Liver (tissue), 9 donors: ENCODE data around the gene ANKRD29. TPM values are rescaled to one million over a fixed set of nuclear protein-coding genes. Genes with fewer than 3 reads are reported as not detected.

Source experiments
- DNase-seq: peaks from one replicate; pipeline ENCODE4 v3.0.0-alpha.2; 2017; ENCODE audit warnings: low spot score
- H3K27ac ChIP-seq, 2 donors: one replicate each; pipeline ENCODE4 v1.7.0; 2013; ENCODE audit warnings: inconsistent platforms in 2 of 2, low read length in 2 of 2, control low read depth in 1 of 2, low read depth in 1 of 2, mild to moderate bottlenecking in 1 of 2
- H3K27me3 ChIP-seq, 4 donors: one replicate each; pipeline versions ENCODE4 v1.6.1 to v1.7.0; 2013; ENCODE audit warnings: low read length in 3 of 4, inconsistent platforms in 1 of 4, mild to moderate bottlenecking in 1 of 4, moderate library complexity in 1 of 4; ENCODE audit not compliant: control insufficient read depth in 4 of 4, insufficient read depth in 4 of 4
- H3K36me3 ChIP-seq, 4 donors: one replicate each; pipeline versions ENCODE4 v1.6.1 to v1.7.0; 2013; ENCODE audit warnings: low read length in 3 of 4, mild to moderate bottlenecking in 3 of 4, low read depth in 1 of 4, moderate library complexity in 1 of 4; ENCODE audit not compliant: control insufficient read depth in 4 of 4, insufficient read depth in 3 of 4
- H3K4me1 ChIP-seq, 4 donors: one replicate each; pipeline versions ENCODE4 v1.6.1 to v1.7.0; 2013; ENCODE audit warnings: low read length in 3 of 4, mild to moderate bottlenecking in 3 of 4, moderate library complexity in 1 of 4; ENCODE audit not compliant: control insufficient read depth in 4 of 4, insufficient read depth in 4 of 4
- H3K4me3 ChIP-seq, 3 donors: one replicate each; pipeline versions ENCODE4 v1.6.1 to v1.7.0; 2013; ENCODE audit warnings: low read length in 3 of 3, control low read depth in 1 of 3, low read depth in 1 of 3, mild to moderate bottlenecking in 1 of 3
- H3K9ac ChIP-seq, 2 donors: one replicate each; pipeline ENCODE4 v1.7.0; 2013; ENCODE audit warnings: low read length in 2 of 2, mild to moderate bottlenecking in 2 of 2, moderate library complexity in 2 of 2, control low read depth in 1 of 2, low read depth in 1 of 2
- H3K9me3 ChIP-seq, 4 donors: one replicate each; pipeline versions ENCODE4 v1.6.1 to v1.7.0; 2013; ENCODE audit warnings: low read length in 3 of 4; ENCODE audit not compliant: control insufficient read depth in 4 of 4
- ATF3 ChIP-seq: IDR thresholded peaks from 2 replicates; pipeline ENCODE4 v1.6.1; 2016; ENCODE audit warnings: antibody characterized with exemption
- CTCF ChIP-seq: fragments of 150-350 bp; IDR thresholded peaks from 2 replicates; pipeline ENCODE4 v1.5.1; 2017; ENCODE audit warnings: improper control_type of control experiment, low read depth, low read length; ENCODE audit not compliant: missing input control
- EGR1 ChIP-seq, 2 donors: IDR thresholded peaks; 2 replicates each; pipeline ENCODE4 v1.6.1; 2016 to 2018; ENCODE audit warnings: antibody characterized with exemption in 2 of 2, low read depth in 2 of 2
- FOXA1 ChIP-seq: IDR thresholded peaks from 2 replicates; pipeline ENCODE4 v1.6.1; 2016; ENCODE audit warnings: antibody characterized with exemption
- FOXA2 ChIP-seq: IDR thresholded peaks from 2 replicates; pipeline ENCODE4 v1.6.1; 2016; ENCODE audit warnings: antibody characterized with exemption
- GABPA ChIP-seq, 2 donors: IDR thresholded peaks in 1 of 2; conservative IDR thresholded peaks in 1 of 2; 2 replicates each; pipeline ENCODE4 v1.6.1; 2016; ENCODE audit warnings: antibody characterized with exemption in 2 of 2, mild to moderate bottlenecking in 1 of 2, moderate library complexity in 1 of 2
- HNF4A ChIP-seq, 2 donors: conservative IDR thresholded peaks; 2 replicates each; pipeline ENCODE4 v1.6.1; 2016; ENCODE audit warnings: antibody characterized with exemption in 2 of 2, mild to moderate bottlenecking in 2 of 2
- HNF4G ChIP-seq: IDR thresholded peaks from 2 replicates; pipeline ENCODE4 v1.6.1; 2016; ENCODE audit warnings: antibody characterized with exemption
- JUND ChIP-seq, 2 donors: IDR thresholded peaks; 2 replicates each; pipeline ENCODE4 v1.6.1; 2016; ENCODE audit warnings: antibody characterized with exemption in 2 of 2
- MAX ChIP-seq: IDR thresholded peaks from 2 replicates; pipeline ENCODE4 v1.6.1; 2016; ENCODE audit warnings: antibody characterized with exemption
- NR2F2 ChIP-seq: IDR thresholded peaks from 2 replicates; pipeline ENCODE4 v1.6.1; 2016; ENCODE audit warnings: antibody characterized with exemption
- RAD21 ChIP-seq, 2 donors: IDR thresholded peaks; 2 replicates each; pipeline ENCODE4 v1.6.1; 2016; ENCODE audit warnings: antibody characterized with exemption in 2 of 2, mild to moderate bottlenecking in 2 of 2
- REST ChIP-seq: IDR thresholded peaks from 2 replicates; pipeline ENCODE4 v1.6.1; 2016; ENCODE audit warnings: antibody characterized with exemption, mild to moderate bottlenecking
- RXRA ChIP-seq, 2 donors: IDR thresholded peaks; 2 replicates each; pipeline ENCODE4 v1.6.1; 2017 to 2018; ENCODE audit warnings: antibody characterized with exemption in 2 of 2, mild to moderate bottlenecking in 1 of 2
- SP1 ChIP-seq: IDR thresholded peaks from 2 replicates; pipeline ENCODE4 v1.6.1; 2018; ENCODE audit warnings: antibody characterized with exemption, mild to moderate bottlenecking
- TAF1 ChIP-seq: conservative IDR thresholded peaks from 2 replicates; pipeline ENCODE4 v1.6.1; 2016; ENCODE audit warnings: antibody characterized with exemption, mild to moderate bottlenecking
- YY1 ChIP-seq: IDR thresholded peaks from 2 replicates; pipeline ENCODE4 v1.6.1; 2016; ENCODE audit warnings: antibody characterized with exemption, mild to moderate bottlenecking
- ZBTB33 ChIP-seq: IDR thresholded peaks from 2 replicates; pipeline ENCODE4 v1.6.1; 2016; ENCODE audit warnings: antibody characterized with exemption
- WGBS: extraction: QIAGEN DNeasy Blood & Tissue Kit; methylation state at CpG from one replicate; pipeline ENCODE4 v1.1.7; 2013; 5-methylcytosine and 5-hydroxymethylcytosine counted together
- polyA plus RNA-seq, 2 donors: library from polyadenylated mRNA; stranded (reverse) in 1 of 2; unstranded in 1 of 2; fragments of 200-250 nt in 1 of 2; fragments of >200 nt in 1 of 2; fragmentation: Nextera tagmentation in 1 of 2; extraction: Ambion mirVana in 1 of 2; gene quantifications; one replicate each; pipeline versions ENCODE4 v1.2.1 to v1.2.3, GENCODE V29; 2013 to 2015
- total RNA-seq, 2 donors: library from RNA; depleted of rRNA; stranded (reverse); fragments of >200 nt; gene quantifications; one replicate each; pipeline ENCODE4 v1.2.3, GENCODE V29; 2014
- donor health status: healthy.
- donor health status: healthy.
- donor health status: healthy.
- donor health status: healthy.
- donor health status: healthy.

ANKRD29 gene
- total and polyA plus RNA-seq, 4 donors, result 0.14 to 0.50 (median 0.33) TPM

GRCh38 chr18:23664674-23665073 is 2.0 kb upstream of the ANKRD29 start:
- 65% methylated on average over 6 of the region's 6 CpGs for WGBS
- H3K27me3 ChIP-seq, result peaks cover 0 to 7% (median 0%) of the 10 kb centered on the region in 4 donors
- no peak overlapping the region for H3K9ac ChIP-seq
- H3K36me3 ChIP-seq, result no peaks in the 10 kb centered on the region
- H3K27ac ChIP-seq, result no peak overlapping the region
- no peak for DNase-seq
- TF ChIP-seq YY1 (no peak), MAX (no peak), SP1 (no peak), RXRA (IDR thresholded peaks at IDR 0.05) (no peak), GABPA (IDR thresholded peaks at IDR 0.05 in 1 of 2, conservative IDR thresholded peaks at IDR 0.05 in 1 of 2) (no peak), REST (no peak), ATF3 (no peak), RAD21 (IDR thresholded peaks at IDR 0.05) (no peak), FOXA1 (no peak), EGR1 (IDR thresholded peaks at IDR 0.05; ENCODE audit: low read depth in 2 of 2) (no peak)
- H3K9me3 ChIP-seq, result no peaks in the 10 kb centered on the region
- peaks cover 0 to 14% (median 8%) of the 10 kb centered on the region in 4 donors for H3K4me1 ChIP-seq
- H3K4me3 ChIP-seq, result no peak overlapping the region

- Histone ChIP-seq H3K27ac (no peak overlapping the region), H3K9ac (no peak overlapping the region), H3K9me3 (no peaks in the 10 kb centered on the region), H3K4me3 (peak overlapping the region in 2 of 3 donors; percentile 42 to 75), H3K4me1 (peaks cover 0 to 14% (median 8%) of the 10 kb centered on the region in 4 donors), H3K36me3 (no peaks in the 10 kb centered on the region), H3K27me3 (peaks cover 0 to 7% (median 0%) of the 10 kb centered on the region in 4 donors)
- no peak for DNase-seq
- TF ChIP-seq REST (no peak), CTCF (no peak), HNF4A (conservative IDR thresholded peaks at IDR 0.05) (no peak), JUND (IDR thresholded peaks at IDR 0.05) (no peak), RAD21 (IDR thresholded peaks at IDR 0.05) (no peak), FOXA1 (no peak), ZBTB33 (no peak), NR2F2 (no peak), ATF3 (no peak), EGR1 (IDR thresholded peaks at IDR 0.05; ENCODE audit: low read depth in 2 of 2) (no peak), MAX (no peak), GABPA (IDR thresholded peaks at IDR 0.05 in 1 of 2, conservative IDR thresholded peaks at IDR 0.05 in 1 of 2) (no peak), YY1 (no peak), FOXA2 (no peak), RXRA (IDR thresholded peaks at IDR 0.05) (no peak), SP1 (no peak), HNF4G (no peak), TAF1 (no peak)
- WGBS, result 55% methylated on average over 9 of the region's 9 CpGs
These were observed 889 bp downstream of the ANKRD29 start for GRCh38 chr18:23661735-23662308.
